Upper lobe of right lung (tissue), 1 donor: ENCODE results near the gene ANKS1A. TPM values are rescaled to one million over a fixed set of nuclear protein-coding genes. Genes with fewer than 3 reads are reported as not detected.

ENCODE experiments used
- ATAC-seq: fragments of 200-7000 bp; cut with Tn5 transposase; one replicate; pipeline ENCODE4 v1.9.1; 2020; ENCODE audit warnings: mild to moderate bottlenecking, moderate library complexity
- DNase-seq: peaks from one replicate; pipeline ENCODE4 v3.0.0-alpha.2; 2020
- H3K27ac ChIP-seq: fragments of 200-600 bp; one replicate; pipeline ENCODE4 v1.8.0; 2022
- H3K27me3 ChIP-seq: fragments of 200-600 bp; one replicate; pipeline ENCODE4 v1.8.0; 2022; ENCODE audit warnings: mild to moderate bottlenecking
- H3K36me3 ChIP-seq: fragments of 200-600 bp; one replicate; pipeline ENCODE4 v1.8.0; 2022
- H3K4me1 ChIP-seq: fragments of 200-600 bp; one replicate; pipeline ENCODE4 v1.8.0; 2022
- H3K4me3 ChIP-seq: fragments of 200-600 bp; one replicate; pipeline ENCODE4 v1.8.0; 2022; ENCODE audit warnings: mild to moderate bottlenecking
- H3K9me3 ChIP-seq: fragments of 200-600 bp; one replicate; pipeline ENCODE4 v1.8.0; 2022
- CTCF ChIP-seq: fragments of 200-600 bp; IDR thresholded peaks from one replicate; pipeline ENCODE4 v1.8.0; 2022; ENCODE audit warnings: antibody characterized with exemption
- intact Hi-C: fragments of 100-400 bp; cut with DNase I; formaldehyde crosslinking; loops from one replicate; pipeline ENCODE4 v1.11.0; 2022
- total RNA-seq: library from RNA; stranded (reverse); fragmentation: NEBNext Ultra II Directional; extraction: Animal tissue kit (Norgen Biotek cat#: 25700); gene quantifications from one replicate; pipeline ENCODE4 v1.2.1, GENCODE V29; 2021
- donor health status: DM: no; HTN: yes; CAD: no; lungs with severe emphysema.

The ANKS1A gene
- total RNA-seq, 1 donor from 2014 or later: 59.0 TPM

DNA sequence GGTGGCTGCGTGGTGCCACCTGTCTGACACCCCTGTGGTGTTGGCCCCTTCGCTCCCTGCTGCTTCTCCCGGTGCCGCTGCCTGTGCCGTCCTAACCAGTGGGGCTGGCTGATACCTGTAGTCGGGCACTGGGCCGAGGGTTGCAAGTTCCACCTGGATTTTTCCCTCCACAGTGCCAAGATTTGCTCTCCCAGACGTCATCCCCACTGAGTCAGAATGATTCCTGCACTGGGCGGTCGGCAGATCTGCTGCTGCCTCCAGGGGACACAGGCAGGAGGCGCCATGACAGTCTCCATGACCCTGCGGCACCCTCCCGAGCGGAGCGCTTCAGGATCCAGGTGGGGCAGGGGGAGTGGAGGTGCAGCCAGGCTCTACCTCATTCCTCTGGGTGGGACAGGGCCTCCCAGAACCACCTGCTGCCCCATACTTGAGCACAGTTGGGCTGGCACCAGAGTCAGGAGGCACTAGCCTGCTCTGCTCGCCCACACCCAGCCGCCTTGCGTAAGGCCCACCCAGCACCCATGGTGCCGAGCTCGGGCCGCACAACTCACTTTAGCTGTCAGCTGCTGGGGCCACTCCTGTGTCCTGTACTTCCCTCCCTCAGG is 191.9 kb downstream of the ANKS1A start:
- DNase-seq: peak; percentile 71

GRCh38 chr6:35081426-35081851 is 192.4 kb downstream of the ANKS1A start:
- DNase-seq (peak; percentile 58), ATAC-seq (peak; percentile 13)
- Histone ChIP-seq H3K27me3 (no peaks in the 10 kb centered on the region), H3K36me3 (peaks cover 96% of the 10 kb centered on the region), H3K9me3 (no peaks in the 10 kb centered on the region), H3K4me3 (no peak overlapping the region), H3K4me1 (peaks cover 4% of the 10 kb centered on the region), H3K27ac (peak overlapping the region; percentile 30)
- intact Hi-C loops: no loop called here
- no peak for TF ChIP-seq CTCF

More for the DNA sequence above, 191.9 kb downstream of the ANKS1A start:
- TF ChIP-seq CTCF: no peak
- ATAC-seq: peak; percentile 43
- intact Hi-C loops: no loop called here
- H3K36me3 ChIP-seq: peaks cover 93% of the 10 kb centered on the region
- peak overlapping the region; percentile 30 for H3K27ac ChIP-seq
- H3K4me3 ChIP-seq: no peak overlapping the region
- H3K27me3 ChIP-seq: no peaks in the 10 kb centered on the region
- peaks cover 4% of the 10 kb centered on the region for H3K4me1 ChIP-seq
- no peaks in the 10 kb centered on the region for H3K9me3 ChIP-seq

DNA sequence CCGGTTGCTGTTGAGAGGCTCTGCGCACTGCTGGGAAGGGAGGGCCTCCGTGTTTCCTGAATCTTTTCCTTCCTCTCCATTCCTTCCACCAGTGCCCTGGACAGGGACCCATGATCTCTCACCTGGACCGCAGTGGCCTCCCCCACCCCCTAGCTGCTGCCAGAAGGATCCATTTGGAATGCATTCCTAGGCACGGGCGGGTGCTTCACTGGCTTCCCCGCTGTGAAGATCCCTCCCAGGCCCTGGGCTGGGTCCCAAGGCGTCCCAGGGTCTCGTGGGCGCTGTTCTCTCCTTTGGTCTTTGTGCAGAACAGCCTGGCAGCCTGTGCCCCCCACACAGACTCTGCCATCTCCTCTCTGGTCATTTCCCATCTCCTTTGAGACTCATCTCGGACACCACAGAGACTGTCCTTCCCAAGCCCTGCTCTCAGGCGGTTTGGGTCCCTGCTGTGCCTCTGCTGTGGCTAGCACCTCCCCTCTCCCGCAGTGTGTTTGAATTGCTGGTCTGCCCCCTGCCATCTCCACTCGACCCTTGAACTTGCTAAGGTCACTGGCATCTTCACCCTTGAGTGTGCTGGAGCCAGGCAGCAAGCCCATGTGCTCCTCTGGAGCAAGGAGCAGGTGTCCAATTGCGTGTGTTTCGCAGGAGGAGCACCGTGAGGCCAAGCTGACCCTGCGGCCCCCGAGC is 193.1 kb downstream of the ANKS1A start:
- no peak for TF ChIP-seq CTCF
- H3K27ac ChIP-seq: peak overlapping the region; percentile 30
- no peak for ATAC-seq
- intact Hi-C loops: no loop called here
- DNase-seq: peak; percentile 48
- peaks cover 98% of the 10 kb centered on the region for H3K36me3 ChIP-seq
- no peaks in the 10 kb centered on the region for H3K9me3 ChIP-seq
- H3K4me1 ChIP-seq: peaks cover 4% of the 10 kb centered on the region
- H3K4me3 ChIP-seq: no peak overlapping the region
- no peaks in the 10 kb centered on the region for H3K27me3 ChIP-seq

DNA sequence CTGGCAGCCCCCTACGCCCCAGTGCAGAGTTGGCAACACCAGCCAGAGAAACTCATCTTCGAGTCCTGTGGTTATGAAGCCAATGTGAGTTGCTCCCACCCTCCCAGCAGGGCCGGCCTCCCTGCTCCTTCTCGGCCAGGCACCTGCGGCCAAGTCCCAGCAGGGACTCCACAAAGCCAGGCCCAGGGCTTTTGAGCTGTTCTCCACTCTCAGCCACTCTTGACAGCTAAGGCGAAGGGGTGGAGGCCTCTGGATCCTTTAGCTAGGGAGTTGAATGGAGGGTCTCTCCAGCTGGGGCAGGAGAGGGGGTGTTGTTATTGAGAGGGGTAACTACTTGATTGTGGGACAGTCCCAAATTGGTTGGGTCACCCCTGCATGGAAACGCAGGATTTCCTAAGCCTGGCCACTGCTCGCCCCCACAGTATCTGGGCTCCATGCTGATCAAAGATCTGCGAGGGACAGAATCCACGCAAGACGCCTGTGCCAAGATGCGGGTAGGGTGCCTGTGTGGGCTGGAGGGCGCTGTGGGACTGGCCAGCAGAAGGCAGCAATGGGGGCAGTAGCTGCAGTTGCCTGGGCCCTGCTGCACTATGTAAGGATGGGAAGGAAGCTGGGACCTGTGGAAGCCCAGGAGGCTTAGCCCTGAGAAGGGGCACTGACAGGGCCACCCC is 193.8 kb downstream of the ANKS1A start:
- H3K4me1 ChIP-seq: peaks cover 4% of the 10 kb centered on the region
- TF ChIP-seq CTCF: no peak
- intact Hi-C loops: no loop called here
- H3K27me3 ChIP-seq: no peaks in the 10 kb centered on the region
- H3K9me3 ChIP-seq: no peaks in the 10 kb centered on the region
- H3K36me3 ChIP-seq: peaks cover 98% of the 10 kb centered on the region
- no peak overlapping the region for H3K4me3 ChIP-seq
- no peak for ATAC-seq
- H3K27ac ChIP-seq: no peak overlapping the region
- DNase-seq: peak; percentile 50

GRCh38 chr6:35083507-35083906 is 194.5 kb downstream of the ANKS1A start:
- peak; percentile 51 for DNase-seq
- Histone ChIP-seq H3K9me3 (no peaks in the 10 kb centered on the region), H3K27ac (no peak overlapping the region), H3K4me1 (peaks cover 9% of the 10 kb centered on the region), H3K4me3 (no peak overlapping the region), H3K27me3 (no peaks in the 10 kb centered on the region), H3K36me3 (peaks cover 98% of the 10 kb centered on the region)
- intact Hi-C loops: no loop called here
- TF ChIP-seq CTCF: no peak
- ATAC-seq: no peak
